Inflammatory macrophage (primary cell): ENCODE data around the gene GVQW3.
"Not testable (repeated sequence)": the region's sequence is repeated elsewhere in the genome, so short reads cannot be mapped to it uniquely, and the experiment has no call there.

Source experiments
- DNase-seq, 2 donors: peaks; one replicate each; pipeline ENCODE4 v3.0.0-alpha.2; 2020 to 2022

GVQW3 gene

DNA sequence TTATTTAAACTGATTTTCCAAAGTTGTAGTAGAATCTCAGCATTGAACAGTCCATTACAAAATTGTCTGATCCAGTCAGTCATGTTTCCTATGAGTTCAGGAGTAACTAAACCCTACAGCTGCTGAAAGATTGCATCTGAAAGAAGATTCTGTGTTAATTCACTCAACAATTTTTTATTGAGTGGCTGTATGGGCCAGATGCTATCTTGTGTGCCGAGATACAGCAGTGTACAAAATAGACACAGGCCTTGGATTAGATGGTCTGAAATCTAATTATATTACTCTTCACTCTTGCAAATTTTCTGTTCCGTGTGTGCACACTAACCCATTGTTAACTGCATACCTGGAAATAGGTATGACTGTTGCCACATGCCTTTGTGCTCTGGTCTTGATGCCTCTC is 7.3 kb downstream of the GVQW3 start:
- DNase-seq = no peak

DNA sequence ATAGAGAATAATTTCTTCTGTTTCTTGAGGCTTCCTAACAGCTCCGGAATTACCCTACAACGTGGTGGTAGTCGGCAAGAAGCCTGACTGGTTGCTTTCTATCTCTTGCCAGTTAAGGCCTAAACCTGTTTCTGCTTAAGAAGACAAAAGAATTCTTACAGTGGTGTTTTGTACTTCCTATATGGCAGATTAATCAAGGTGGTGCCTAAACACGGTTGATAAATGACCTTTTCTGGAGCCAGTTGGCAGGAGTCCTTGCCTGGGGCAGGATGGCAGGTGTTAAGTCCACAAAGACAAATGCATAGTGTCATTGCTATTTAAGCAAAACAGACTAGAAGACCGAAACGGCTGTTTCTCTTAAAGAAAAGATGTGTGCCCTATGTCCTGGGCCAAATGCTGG is 9.9 kb downstream of the GVQW3 start:
- no peak for DNase-seq

DNA sequence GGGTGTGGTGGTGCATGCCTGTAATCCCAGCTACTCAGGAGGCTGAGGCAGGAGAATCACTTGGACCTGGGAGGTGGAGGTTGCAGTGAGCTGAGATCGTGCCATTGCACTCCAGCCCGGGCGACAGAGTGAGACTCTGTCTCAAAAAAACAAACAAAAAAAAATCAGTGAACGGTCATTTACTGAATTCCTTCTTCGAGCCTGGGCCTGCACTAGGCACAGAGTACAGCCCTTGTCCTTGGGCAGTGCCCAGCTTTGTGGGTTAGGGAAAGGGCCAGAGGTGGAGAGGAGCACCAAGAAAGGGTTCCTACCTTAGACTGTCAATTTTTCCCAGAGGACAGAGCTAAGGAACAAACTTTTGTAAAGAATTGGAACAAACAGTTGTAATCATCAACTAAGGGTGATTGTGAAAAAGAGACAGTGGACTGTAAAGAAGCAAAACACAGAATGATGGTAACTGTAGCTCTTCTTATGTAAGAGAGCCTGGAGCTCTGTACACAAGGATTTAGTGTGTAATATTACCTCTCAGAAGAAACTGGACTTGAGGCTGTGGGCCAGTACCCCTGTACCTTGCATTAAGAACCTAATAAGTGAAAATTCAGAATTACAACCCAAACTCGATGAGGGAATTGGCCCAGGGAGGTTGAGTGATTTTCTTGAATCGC is 10.8 kb downstream of the GVQW3 start:
- DNase-seq = no peak

DNA sequence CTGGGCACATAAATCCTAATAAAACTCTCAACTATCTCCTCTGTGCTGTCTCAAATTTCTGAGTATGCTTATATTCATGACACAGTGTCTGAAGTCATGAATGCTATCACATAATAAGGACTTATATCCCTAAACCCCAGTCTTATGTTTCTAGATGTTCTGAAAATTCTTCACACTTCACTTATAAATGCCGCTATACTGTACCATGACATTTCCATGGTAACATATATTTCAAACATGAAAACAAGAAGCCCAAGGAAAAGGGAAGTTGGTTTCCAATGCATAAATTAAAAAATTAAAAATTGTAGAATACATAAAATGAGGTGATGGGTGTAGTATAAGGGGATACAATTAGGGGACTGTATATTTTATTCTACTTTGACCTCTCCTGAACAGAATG is 11.7 kb downstream of the GVQW3 start:
- peak in 1 of 2 donors; percentile 57 for DNase-seq

DNA sequence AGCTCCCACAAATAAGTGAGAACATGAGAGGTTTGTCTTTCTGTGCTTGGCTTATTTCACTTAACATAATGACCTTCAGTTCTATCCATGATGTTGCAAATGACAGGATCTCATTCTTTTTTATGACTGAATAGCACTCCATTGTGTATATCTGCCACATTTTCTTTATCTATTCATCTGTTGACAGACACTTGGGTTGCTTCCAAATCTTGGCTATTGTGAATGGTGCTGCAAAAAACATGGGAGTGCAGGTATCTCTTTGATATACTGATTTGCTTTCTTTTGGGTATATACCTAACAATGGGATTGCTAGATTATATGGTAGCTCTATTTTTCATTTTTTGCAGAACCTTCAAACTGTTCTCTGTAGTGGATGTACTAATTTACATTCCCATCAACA is 13.3 kb downstream of the GVQW3 start:
- no peak for DNase-seq

DNA sequence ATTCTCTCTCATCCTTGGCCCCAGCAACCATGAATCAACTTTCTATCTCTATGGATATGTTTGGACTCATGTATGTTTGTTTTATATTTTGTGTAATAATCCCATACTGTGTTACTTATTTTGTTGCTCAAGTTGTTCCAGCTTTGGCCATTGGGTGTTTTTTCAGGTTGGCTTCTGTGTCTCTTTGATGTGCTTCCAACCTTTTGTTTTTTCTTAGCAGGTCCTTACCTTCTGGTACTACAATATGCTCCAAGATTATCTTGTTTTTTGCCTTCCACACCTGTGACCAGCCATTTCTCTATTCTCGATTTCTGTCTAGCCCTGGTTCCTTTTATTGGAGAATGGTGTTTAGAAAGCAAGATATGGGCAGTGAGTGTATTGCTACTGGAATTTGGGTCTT is 14.2 kb downstream of the GVQW3 start:
- DNase-seq = no peak

DNA sequence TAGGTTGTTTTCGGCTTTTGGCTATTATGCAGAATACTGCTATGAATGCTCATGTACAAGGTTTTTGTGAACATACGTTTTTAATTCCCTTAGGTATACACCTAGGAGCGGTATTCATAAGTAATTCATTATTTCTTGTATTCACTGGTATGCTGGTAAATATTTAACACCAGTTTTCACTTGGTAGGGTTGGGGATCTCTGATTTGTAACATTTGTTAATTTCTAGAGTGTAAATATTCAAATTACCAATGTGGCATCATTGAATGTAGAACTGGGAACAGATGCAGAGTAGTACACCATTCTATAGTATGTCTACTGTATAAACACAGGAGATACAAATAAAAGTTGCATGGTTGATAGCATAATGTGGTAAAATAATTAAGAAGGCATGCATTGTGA is 16.3 kb downstream of the GVQW3 start:
- no peak for DNase-seq

DNA sequence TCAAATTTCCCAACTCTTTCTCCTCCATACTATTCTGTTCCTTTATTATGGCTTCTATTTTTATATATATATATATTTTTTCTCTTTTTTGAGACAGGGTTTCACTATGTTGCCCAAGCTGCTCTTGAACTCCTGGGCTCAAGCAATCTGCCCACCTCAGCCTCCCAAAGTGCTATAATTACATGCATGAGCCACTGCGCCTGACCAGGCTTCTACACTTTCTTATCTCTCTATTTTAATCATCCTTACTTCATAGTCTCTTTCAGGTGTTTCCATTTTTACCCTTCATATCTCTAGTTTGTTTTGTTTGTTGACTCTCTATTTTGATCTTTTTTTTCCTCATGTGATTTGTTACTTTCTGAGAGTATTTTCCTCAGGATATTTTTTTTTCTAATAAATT is 19.8 kb downstream of the GVQW3 start:
- DNase-seq = no peak

DNA sequence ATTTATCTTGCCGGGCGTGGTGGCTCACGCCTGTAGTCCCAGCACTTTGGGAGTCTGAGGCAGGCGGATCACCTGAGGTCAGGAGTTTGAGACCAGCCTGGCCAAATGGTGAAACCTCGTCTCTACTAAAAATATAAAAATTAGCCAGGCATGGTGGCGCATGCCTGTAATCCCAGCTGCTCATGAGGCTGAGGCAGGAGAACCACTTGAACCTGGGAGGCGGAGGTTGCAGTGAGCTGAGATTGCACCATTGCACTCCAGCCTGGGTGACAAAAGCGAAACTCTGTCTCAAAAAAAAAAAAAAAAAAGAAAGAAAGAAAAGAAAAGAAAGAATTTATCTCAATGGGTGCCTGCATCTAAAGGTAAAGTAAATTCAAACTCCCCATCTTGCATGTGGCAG is 20.4 kb downstream of the GVQW3 start:
- not testable (repeated sequence) for DNase-seq

DNA sequence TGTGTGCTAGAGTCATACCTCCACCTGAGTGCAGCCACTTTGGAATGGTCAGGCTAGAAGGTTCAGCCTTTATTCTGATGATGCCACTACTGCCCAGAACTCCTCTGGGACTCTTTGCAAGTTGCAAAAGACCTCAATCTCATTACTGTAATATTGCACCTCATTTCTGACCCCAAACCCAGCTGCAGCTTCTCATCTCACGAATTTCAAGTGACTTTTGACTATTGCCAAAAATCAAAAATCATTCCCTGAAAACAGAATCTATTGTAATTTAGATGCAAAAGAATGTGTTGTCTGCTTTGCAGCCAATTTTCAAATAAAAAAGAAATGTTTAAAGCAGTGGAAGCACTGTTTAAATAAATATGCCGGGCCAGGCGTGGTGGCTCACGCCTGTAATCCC is 25.2 kb downstream of the GVQW3 start:
- DNase-seq = no peak

DNA sequence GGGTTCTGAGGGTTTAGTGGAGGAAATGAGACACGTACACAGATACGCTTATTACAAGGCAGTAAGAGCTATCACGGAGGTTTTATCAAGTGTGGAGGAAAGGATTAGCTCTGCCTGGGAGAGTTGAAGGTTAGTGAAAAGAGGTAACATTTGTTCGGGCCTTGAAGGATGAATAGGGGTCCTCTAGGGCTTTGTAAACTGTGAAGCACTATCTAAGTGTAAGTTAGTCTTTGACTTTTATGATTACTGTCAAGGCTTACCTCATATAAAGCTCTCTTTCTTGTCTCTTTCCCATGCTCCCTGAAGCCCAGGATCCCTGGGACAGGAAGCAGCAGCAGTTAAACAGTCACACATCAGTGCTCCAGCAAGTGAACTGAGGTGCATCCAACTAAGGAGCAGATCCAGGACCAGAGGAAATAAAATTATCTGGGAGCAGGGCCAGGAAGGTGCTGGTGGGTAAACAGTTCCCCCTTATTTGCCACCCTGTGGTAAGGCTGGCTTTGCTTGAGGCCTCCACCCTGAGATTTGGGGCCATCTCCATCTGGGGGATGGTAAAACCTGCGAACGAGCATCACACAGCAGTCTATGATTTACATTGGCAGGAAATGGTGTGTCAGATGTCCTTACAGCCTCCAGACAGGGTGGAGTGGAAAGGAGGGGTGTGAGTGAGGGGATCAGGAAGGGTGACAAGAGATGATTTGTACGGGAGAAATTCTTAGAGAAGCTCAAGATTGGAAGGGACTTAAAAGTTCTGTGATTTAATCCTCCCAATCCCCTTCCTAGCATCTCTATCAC is 27.2 kb downstream of the GVQW3 start:
- no peak for DNase-seq

DNA sequence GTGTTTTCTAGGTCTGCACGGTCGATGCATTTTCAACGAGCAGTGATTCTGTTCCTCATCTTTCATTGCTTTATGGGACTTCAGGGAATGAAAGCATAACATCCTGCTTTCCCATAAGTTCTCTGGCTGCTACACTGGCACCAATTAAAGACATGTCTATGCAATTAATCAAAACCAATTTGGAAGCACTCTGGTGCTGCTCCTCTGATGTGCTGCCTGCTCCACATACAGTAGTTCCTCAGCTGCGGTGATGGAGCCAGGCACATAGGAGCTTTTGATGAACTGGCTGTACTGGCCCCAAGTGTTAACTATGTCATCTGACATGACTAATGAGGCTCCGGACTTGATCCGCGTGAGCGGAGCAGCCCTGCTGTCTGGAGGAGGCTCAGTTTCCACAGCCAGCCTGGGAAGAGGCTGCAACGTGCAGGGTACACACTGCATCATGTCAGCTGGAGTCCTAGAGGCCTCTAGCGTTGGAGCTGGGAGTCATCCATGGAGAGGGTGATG is 29.8 kb downstream of the GVQW3 start:
- DNase-seq = no peak

DNA sequence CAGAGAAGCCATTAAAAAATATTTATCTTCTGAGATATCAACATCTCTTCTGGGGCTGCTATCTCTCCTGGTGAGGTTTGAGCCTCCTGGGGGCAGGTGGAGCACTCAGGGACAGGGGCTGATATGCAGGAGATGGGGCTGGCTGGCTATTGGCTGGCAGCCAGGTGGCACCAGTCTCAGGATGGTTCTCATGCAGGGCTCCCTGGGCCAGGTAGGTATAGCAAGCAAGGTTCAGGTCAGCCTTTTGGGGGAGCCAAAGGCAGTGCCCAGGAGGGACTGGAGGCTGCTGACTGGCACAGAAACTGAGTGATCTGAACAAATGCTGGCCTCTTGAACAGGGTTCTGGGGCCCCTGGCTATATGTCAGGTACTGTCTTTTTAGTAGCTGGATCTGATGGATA is 34.0 kb downstream of the GVQW3 start:
- no peak for DNase-seq

DNA sequence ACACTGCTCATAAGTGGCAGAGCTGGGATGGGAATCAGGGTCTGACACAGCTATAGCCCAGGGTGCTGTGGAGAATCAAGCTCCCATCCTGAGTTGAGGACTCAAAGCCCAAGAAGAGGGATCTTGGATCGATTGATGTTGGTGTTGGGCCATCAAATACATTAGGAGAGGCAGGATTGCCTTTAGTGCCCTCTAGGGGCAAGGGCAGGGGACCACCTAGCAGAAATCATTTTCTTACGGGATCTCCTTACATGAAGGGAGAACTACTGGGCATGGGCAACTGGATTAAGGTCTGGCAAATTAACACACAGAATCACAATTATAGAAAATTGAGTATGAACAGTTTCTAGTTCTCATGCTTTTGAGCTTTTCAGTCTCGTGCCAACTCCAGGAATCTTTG is 38.8 kb downstream of the GVQW3 start:
- peak; percentile 35 to 45 for DNase-seq

DNA sequence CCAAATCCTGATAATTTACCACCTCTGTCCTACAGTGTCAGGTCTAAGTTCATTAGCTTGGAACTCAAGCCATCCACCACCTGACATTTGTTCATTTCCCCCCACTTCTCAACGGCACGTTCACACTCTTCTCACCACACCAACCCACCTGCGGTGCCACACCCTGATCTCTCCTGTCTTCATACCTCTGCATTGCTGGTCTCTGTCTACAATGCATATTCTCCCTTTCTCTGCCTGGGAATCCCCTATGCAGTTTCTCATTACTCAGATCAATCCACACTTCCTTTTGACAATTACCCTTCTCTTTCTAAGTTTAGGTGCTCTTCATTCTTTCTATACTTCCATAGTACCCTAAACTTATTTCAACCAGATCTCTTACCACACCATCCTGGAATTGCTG is 43.3 kb downstream of the GVQW3 start:
- no peak for DNase-seq

DNA sequence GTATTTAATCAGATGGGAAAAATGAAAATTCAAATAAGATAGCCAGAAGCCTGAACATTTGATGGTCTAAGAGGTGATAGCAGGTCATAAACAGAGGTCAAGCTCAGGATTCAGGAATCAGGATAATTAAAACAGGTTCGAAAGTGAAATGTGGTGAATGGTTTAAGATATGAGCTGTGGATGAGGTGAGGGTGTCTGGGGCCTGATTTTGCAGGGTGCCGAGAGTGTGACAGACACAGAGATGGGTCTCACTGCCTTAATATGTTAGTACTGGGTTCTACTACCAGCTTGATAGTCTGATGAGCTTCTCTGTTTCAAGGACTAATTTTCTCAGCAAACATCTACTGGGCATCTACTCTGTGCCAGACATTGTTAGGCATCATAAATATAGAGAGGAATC is 43.8 kb downstream of the GVQW3 start:
- no peak for DNase-seq

DNA sequence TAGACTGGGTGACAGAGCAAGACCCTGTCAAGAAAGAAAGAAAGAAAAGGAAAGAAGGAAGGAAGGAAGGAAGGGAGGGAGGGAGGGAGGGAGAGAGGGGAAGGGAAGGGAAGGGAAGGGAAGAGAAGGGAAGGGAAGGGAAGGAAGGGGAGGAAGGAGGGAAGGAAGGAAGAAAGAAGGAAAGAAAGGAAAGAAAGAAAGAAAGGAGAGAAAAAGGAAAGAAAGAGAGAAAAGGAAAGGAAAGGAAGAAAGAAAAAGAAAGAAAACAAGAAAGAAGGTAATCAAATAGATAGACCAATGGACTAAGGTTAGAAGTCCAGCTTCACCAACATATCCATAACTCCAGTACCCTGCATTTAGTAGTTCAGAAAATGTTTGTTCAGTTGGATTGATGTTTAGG is 45.5 kb downstream of the GVQW3 start:
- no peak for DNase-seq

DNA sequence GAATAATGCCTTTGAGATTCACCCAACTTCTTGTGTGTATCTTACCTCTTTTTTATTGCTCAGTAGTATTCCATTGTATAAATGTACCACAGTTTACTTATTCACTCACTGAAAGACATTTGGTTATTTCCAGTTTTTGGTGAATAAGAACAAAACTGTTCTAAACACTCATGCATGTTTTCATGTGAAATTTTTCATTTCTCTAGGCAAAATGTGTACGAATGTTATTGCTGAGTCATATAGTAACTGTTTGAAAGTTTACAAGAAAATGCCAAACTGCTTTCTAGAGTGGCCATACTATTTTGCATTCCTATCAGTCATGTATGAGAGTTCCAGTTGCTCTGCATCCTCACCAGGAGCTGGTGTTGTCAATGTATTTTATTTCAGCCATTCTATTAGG is 54.9 kb downstream of the GVQW3 start:
- no peak for DNase-seq

DNA sequence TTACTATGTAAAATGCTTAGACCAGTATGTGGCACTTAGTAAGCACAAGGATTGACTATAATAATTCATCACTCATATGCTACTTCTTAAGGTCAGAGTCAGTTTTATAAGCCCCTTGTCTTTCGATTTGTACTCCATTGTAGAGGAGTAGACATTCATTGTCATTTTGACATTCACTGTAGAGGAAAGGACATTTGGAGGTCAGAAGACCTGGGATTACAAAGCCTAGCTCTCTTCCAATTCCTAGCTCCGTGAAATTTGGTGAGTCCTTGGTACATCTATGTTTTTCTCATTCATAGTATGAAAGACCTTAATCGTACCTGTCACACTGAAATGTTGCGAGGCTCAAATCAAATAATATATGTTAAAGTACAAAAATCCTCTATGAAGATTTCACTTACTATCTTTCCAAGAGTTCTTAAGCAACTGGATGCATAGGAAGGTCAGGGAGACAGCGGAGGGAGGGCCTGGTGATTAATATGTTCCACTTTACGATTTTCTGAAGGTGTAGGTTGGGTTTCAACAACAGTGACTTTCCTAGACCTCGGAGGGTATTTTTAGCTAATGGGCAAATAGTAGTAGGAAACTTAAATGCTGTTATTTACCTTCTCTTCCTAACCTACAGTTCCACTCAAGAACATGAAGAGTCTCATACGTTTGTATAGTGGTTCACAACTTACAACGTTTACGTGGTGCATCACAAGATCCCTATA is 62.3 kb downstream of the GVQW3 start:
- peak in 1 of 2 donors; percentile 17 for DNase-seq

DNA sequence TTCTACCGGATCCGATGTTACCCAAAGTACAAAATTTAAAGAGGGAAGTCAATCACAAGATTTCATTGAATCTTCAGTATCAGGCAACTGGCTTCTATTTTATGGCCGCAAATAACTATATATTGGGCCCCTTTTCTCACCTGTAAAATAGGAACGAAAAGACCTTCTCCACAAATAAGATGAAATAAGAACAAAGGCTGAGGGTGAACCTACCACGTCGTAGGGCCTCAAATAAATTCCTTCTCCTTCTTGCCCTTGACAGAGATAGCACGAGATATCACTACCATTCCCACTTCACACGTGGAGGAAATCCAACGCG is 62.9 kb downstream of the GVQW3 start:
- DNase-seq = peak in 1 of 2 donors; percentile 2

DNA sequence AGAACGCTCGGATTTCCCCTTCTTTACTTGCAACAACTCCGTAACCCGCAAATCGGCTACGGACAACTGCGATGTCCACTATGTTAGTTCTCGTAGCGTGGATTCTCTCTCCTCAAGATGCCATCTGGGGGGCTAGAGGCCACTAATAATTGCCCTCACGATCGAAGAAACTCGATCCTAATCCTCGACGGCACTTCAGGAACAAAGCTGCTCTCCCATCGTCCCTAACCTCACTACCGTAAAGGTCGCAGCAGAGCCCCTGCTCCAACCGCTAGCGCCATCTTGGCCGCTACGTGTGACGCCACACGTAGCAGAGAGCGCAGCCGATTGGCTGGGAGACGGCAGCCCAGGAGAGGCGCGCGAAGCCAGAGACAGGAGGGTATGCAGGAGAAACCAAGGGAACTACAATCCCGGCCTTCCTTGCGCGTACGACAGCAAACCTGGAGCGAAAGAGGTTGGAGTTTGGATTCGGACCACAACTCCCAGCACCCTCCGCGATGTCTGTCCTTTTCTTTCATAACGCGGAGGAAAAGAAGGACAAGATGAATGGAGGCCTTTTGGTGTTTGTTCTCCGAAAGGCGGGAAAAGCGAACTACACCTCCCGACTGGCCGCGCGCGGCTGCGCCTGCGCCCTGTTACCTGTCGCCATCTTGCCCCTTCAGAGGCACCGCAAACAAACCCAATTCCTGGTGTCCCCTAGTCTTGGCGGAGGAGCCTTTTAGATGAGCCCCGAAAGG is 63.4 kb downstream of the GVQW3 start, which contains the start of gene EMSY:
EMSY (plus strand) TSS at position 635 of the 737 bp plus-strand sequence. CDS start 1,921 bp downstream, outside the sequence.
- DNase-seq = peak; percentile 99

DNA sequence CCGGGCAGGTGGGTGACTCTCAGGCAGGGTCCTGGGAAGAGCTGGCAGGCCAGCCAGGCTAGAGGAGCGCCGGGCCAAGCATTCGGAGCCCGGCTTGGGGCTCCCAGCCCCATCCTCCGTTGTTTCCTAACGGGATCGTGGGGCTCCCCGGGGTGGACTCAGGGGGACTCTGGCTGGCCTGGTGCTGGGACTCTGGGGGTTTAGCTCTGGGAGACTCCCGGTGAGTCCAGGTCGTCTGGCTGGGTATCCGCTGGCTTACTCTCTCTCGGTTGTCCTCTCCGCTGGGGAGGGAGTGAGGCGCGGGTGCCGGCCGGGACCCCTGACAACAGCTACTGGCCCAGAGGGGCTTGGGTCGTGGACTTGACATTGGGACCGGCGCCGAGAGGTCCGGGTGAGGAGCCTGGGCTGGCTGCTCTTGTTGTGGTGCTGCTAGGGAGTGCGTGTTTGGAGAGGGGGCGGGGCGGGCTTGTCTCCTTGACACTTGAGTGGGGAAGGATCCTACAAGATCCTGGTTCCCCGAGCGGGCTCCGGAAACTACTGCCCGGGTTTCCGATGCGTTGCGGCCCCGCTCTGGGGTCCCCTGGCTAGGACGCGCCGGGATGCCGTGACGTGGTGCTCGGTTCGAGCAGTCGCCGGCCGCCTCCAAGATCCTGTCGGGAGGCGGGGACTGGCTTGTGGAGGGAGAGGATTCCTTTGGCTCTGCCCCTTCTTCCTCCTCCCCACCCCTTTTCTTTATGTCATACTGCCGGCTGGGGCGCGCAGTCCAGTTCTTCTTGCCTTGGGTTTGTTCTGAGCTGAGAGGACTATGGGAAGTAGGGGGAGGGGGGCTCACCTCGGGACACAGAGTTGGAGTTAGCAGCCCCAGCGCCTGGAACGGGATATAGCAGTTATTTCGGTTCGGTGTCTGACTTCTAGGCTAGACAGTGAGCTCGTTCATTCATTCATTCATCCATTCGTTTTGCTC is 64.3 kb downstream of the GVQW3 start:
- DNase-seq = peak; percentile 81 to 84
